Gastrocnemius medialis (tissue), 4 donors: ENCODE data around the gene DHRS3. TPM values are rescaled to one million over a fixed set of nuclear protein-coding genes. Genes with fewer than 3 reads are reported as not detected.
A peak's percentile ranks its signal among the peaks of the same experiment; 100 is the strongest.

Experiments
- ATAC-seq, 2 donors: fragments of 150-250 bp; one replicate each; pipeline ENCODE4 v1.9.1; 2016
- DNase-seq, 2 donors: peaks; one replicate each; pipeline ENCODE4 v3.0.0-alpha.2; 2019
- H3K27ac ChIP-seq, 4 donors: fragments of 200-600 bp; sonication (generic); 1 replicate in 1 of 4; 2 replicates in 3 of 4; pipeline ENCODE4 v1.5.1; 2016 to 2018; ENCODE audit warnings: mild to moderate bottlenecking in 2 of 4, moderate library complexity in 1 of 4
- H3K27me3 ChIP-seq, 3 donors: fragments of 200-600 bp; sonication (generic) in 2 of 3; 1 replicate in 1 of 3; 2 replicates in 2 of 3; pipeline versions ENCODE4 v1.5.1 to v1.6.0; 2016 to 2019; ENCODE audit warnings: mild to moderate bottlenecking in 1 of 3, moderate library complexity in 1 of 3
- H3K36me3 ChIP-seq, 2 donors: fragments of 200-600 bp; sonication (generic) in 1 of 2; one replicate each; pipeline ENCODE4 v1.5.1; 2017 to 2018
- H3K4me1 ChIP-seq, 2 donors: fragments of 200-600 bp; sonication (generic) in 1 of 2; one replicate each; pipeline ENCODE4 v1.5.1; 2016 to 2017; ENCODE audit warnings: mild to moderate bottlenecking in 2 of 2
- H3K4me3 ChIP-seq, 4 donors: fragments of 200-600 bp; sonication (generic) in 3 of 4; 1 replicate in 1 of 4; 2 replicates in 3 of 4; pipeline ENCODE4 v1.5.1; 2016 to 2019; ENCODE audit warnings: mild to moderate bottlenecking in 2 of 4
- H3K9me3 ChIP-seq, 3 donors: fragments of 200-600 bp; sonication (generic) in 2 of 3; 1 replicate in 1 of 3; 2 replicates in 2 of 3; pipeline ENCODE4 v1.5.1; 2016 to 2019
- POLR2A ChIP-seq, 2 donors: fragments of 450-650 bp; IDR thresholded peaks; one replicate each; pipeline ENCODE4 v1.6.1; 2017; ENCODE audit warnings: antibody characterized with exemption in 2 of 2, mild to moderate bottlenecking in 2 of 2, moderate library complexity in 2 of 2
- in situ Hi-C, 4 donors: fragments of 200-750 bp; cut with MboI; loops; one replicate each; pipeline versions ENCODE4 v1.15.0 to v1.8.0; 2017; ENCODE audit warnings: low sequenced_read_pairs in 4 of 4
- intact Hi-C: fragments of 100-400 bp; cut with DNase I; formaldehyde crosslinking; loops from one replicate; pipeline ENCODE4 v1.15.1; 2023; ENCODE audit warnings: low total_unique reads
- total RNA-seq, 4 donors: library from RNA; depleted of rRNA; stranded (reverse); fragments of >200 nt; gene quantifications; one replicate each; pipeline versions ENCODE4 v1.1.0 to v1.2.3, GENCODE V29; 2016
- TF ChIP-seq, protein P1 (sequence below), 5 experiments: fragments of 450-650 bp in 3 of 5; fragments of 200-600 bp in 2 of 5; sonication (generic) in 2 of 5; IDR thresholded peaks in 4 of 5; conservative IDR thresholded peaks in 1 of 5; 1 replicate in 4 of 5; 2 replicates in 1 of 5; pipeline ENCODE4 v1.5.1; 2016 to 2019; ENCODE audit warnings: antibody characterized with exemption in 5 of 5, mild to moderate bottlenecking in 3 of 5, moderate library complexity in 3 of 5

DHRS3 gene
- 100 to 1,000 TPM in 1 of 4 donors, 10 to 100 TPM in 3; 28.5 to 108 (median 67.0) TPM for total RNA-seq

- Histone ChIP-seq H3K9me3 (no peaks in the 10 kb centered on the region), H3K36me3 (no peaks in the 10 kb centered on the region), H3K27me3 (no peaks in the 10 kb centered on the region), H3K4me1 (peaks cover 50 to 55% of the 10 kb centered on the region in 2 donors), H3K27ac (peak within 1 kb of the TSS; percentile 87 to 97 (median 94)), H3K4me3 (peak within 1 kb of the TSS; percentile 72 to 90 (median 86))
- ATAC-seq (peak; percentile 42 to 51), DNase-seq (peak; percentile 76 to 89)
- in situ Hi-C loops = loop anchor here in 2 of 4 donors (5.0 kb wide), 1 partner anchor 211 kb away; no protein-coding TSS in a partner anchor
- TF ChIP-seq POLR2A (IDR thresholded peaks at IDR 0.05) = peak; percentile 77 to 81
- TF ChIP-seq, protein P1, sequence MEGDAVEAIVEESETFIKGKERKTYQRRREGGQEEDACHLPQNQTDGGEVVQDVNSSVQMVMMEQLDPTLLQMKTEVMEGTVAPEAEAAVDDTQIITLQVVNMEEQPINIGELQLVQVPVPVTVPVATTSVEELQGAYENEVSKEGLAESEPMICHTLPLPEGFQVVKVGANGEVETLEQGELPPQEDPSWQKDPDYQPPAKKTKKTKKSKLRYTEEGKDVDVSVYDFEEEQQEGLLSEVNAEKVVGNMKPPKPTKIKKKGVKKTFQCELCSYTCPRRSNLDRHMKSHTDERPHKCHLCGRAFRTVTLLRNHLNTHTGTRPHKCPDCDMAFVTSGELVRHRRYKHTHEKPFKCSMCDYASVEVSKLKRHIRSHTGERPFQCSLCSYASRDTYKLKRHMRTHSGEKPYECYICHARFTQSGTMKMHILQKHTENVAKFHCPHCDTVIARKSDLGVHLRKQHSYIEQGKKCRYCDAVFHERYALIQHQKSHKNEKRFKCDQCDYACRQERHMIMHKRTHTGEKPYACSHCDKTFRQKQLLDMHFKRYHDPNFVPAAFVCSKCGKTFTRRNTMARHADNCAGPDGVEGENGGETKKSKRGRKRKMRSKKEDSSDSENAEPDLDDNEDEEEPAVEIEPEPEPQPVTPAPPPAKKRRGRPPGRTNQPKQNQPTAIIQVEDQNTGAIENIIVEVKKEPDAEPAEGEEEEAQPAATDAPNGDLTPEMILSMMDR (IDR thresholded peaks at IDR 0.05 in 4 of 5, conservative IDR thresholded peaks at IDR 0.05 in 1 of 5) = no peak
- intact Hi-C loops = loop anchor here (2.0 to 5.0 kb wide), 4 partner anchors 41 to 386 kb away; partner anchors contain the start of gene VPS13D
These were observed at the start of gene DHRS3 for GRCh38 chr1:12617901-12618660. Gene DHRS3, minus strand, starts transcription at chr1:12618210. Its CDS starts 862 bp downstream, at chr1:12617348.

GRCh38 chr1:12666141-12666735, 48.2 kb upstream of the DHRS3 start:
- Histone ChIP-seq H3K4me1 (peaks cover 27 to 29% of the 10 kb centered on the region in 2 donors), H3K27me3 (no peaks in the 10 kb centered on the region), H3K36me3 (no peaks in the 10 kb centered on the region), H3K27ac (no peak overlapping the region), H3K4me3 (no peak overlapping the region), H3K9me3 (no peaks in the 10 kb centered on the region)
- intact Hi-C loops = loop anchor here (5.0 kb wide), 3 partner anchors 214 to 674 kb away; partner anchors contain the start of gene VPS13D
- in situ Hi-C loops = loop anchor here in 1 of 4 donors (10.0 kb wide), 1 partner anchor 351 kb away; no protein-coding TSS in a partner anchor
- DNase-seq (no peak), ATAC-seq (no peak)
- TF ChIP-seq, protein P1 (IDR thresholded peaks at IDR 0.05 in 4 of 5, conservative IDR thresholded peaks at IDR 0.05 in 1 of 5) = no peak
- no peak for TF ChIP-seq POLR2A (IDR thresholded peaks at IDR 0.05)

DNA sequence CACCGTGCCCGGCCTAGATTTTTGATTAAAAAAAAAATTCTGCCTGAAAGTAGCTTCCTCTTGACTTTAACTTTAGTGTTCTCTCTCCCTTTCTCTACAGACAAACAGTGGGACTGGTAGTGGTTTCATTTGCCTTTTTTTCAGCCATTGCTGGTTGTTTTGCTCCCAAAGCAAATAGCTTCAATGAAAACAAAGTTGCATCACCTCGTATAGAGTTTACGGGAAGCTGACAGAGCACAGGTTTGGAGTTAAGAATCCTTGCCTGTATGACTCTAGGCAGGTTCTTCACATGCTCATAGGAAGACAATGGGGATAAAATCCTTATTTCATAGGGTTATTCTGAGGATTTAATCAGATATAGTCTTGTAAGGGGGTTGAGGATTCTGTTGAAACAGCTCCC, 47.5 kb upstream of the DHRS3 start:
- no peaks in the 10 kb centered on the region for H3K27me3 ChIP-seq
- no peaks in the 10 kb centered on the region for H3K9me3 ChIP-seq
- no peak for ATAC-seq
- in situ Hi-C loops = loop anchor here in 1 of 4 donors (10.0 kb wide), 1 partner anchor 351 kb away; no protein-coding TSS in a partner anchor
- H3K4me3 ChIP-seq = no peak overlapping the region
- H3K4me1 ChIP-seq = peaks cover 21 to 22% of the 10 kb centered on the region in 2 donors
- H3K36me3 ChIP-seq = no peaks in the 10 kb centered on the region
- no peak overlapping the region for H3K27ac ChIP-seq
- no peak for TF ChIP-seq POLR2A (IDR thresholded peaks at IDR 0.05)
- TF ChIP-seq, protein P1 (IDR thresholded peaks at IDR 0.05 in 4 of 5, conservative IDR thresholded peaks at IDR 0.05 in 1 of 5) = no peak
- intact Hi-C loops = loop anchor here (5.0 kb wide), 3 partner anchors 213 to 673 kb away; partner anchors contain the start of gene VPS13D
- DNase-seq = no peak

DNA sequence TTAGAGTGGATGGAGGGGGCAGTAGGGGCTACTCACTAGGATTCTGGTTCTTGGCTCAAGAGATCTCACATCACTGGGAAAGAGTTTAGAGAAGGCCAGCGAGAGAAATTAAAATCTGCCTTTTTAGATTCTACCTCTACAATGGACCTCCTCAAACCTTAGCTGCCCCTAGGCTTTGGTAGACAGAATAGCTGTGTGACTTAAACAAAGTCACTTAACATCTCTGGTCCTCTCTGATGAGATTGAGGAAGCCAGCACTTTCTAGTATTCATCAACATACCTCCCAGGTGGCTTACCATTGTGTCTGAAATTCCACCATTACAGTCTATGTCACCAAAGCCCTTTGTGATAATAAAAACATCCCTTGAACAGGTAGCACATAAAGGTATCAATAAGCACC, 44.5 kb upstream of the DHRS3 start:
- Histone ChIP-seq H3K4me1 (peaks cover under 1 to 6% of the 10 kb centered on the region in 2 donors), H3K36me3 (no peaks in the 10 kb centered on the region), H3K27me3 (no peaks in the 10 kb centered on the region), H3K9me3 (no peaks in the 10 kb centered on the region), H3K4me3 (no peak overlapping the region), H3K27ac (no peak overlapping the region)
- no peak for DNase-seq
- no peak for ATAC-seq
- no peak for TF ChIP-seq POLR2A (IDR thresholded peaks at IDR 0.05)
- TF ChIP-seq, protein P1 (IDR thresholded peaks at IDR 0.05 in 4 of 5, conservative IDR thresholded peaks at IDR 0.05 in 1 of 5) = no peak
- intact Hi-C loops = no loop called here
- in situ Hi-C loops = loop anchor here in 1 of 4 donors (10.0 kb wide), 1 partner anchor 348 kb away; no protein-coding TSS in a partner anchor
